HG02943 (cell line): ENCODE results near the gene SNX14.
"Not testable (repeated sequence)": the region's sequence is repeated elsewhere in the genome, so short reads cannot be mapped to it uniquely, and the experiment has no call there.

Experiments used
- ATAC-seq: cut with Tn5 transposase; IDR thresholded peaks from one replicate; pipeline ENCODE4 v1.9.1; 2021; ENCODE audit warnings: mild to moderate bottlenecking, low read depth, moderate library complexity; ENCODE audit not compliant: unreplicated experiment

SNX14 gene, protein sequence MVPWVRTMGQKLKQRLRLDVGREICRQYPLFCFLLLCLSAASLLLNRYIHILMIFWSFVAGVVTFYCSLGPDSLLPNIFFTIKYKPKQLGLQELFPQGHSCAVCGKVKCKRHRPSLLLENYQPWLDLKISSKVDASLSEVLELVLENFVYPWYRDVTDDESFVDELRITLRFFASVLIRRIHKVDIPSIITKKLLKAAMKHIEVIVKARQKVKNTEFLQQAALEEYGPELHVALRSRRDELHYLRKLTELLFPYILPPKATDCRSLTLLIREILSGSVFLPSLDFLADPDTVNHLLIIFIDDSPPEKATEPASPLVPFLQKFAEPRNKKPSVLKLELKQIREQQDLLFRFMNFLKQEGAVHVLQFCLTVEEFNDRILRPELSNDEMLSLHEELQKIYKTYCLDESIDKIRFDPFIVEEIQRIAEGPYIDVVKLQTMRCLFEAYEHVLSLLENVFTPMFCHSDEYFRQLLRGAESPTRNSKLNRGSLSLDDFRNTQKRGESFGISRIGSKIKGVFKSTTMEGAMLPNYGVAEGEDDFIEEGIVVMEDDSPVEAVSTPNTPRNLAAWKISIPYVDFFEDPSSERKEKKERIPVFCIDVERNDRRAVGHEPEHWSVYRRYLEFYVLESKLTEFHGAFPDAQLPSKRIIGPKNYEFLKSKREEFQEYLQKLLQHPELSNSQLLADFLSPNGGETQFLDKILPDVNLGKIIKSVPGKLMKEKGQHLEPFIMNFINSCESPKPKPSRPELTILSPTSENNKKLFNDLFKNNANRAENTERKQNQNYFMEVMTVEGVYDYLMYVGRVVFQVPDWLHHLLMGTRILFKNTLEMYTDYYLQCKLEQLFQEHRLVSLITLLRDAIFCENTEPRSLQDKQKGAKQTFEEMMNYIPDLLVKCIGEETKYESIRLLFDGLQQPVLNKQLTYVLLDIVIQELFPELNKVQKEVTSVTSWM

DNA sequence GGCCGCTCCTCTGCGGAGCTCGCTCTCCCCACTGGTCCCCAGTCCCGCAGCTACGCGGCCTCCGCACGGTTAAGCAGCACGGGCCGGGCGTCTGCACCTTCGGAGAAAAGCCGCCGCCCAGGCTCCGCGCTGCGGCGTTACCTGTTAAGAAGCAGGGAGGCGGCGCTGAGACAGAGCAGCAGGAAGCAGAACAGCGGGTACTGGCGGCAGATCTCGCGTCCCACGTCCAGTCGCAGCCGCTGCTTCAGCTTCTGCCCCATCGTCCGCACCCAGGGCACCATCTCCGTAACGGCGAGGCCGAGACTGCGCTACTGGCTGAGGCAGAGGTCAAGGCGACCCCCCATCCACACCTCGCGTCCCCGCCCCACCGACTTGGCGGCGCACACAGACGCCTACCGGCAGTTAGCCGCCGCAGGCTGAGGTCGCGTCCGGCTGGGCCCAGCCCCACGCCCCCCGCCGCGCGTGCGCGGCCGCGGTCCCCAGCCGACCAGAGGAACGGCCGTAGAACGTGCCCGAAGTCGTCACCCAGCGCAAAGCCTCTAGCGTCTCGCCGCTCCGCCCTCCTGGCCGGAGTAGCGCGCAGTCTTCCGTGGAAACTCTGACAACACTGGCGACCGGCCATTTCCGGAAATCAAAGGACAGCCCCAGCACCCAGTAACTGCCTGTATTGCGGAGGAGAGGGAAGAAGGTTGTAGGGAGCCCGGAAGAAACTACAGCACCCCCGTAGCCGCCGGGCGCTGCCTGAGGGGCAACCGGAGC lies at the start of gene SNX14:
Gene SNX14, minus strand, starts transcription at position 421 of the 759 bp plus-strand sequence. Its CDS starts 140 bp downstream, at position 281.
- peak; percentile 91 for ATAC-seq

DNA sequence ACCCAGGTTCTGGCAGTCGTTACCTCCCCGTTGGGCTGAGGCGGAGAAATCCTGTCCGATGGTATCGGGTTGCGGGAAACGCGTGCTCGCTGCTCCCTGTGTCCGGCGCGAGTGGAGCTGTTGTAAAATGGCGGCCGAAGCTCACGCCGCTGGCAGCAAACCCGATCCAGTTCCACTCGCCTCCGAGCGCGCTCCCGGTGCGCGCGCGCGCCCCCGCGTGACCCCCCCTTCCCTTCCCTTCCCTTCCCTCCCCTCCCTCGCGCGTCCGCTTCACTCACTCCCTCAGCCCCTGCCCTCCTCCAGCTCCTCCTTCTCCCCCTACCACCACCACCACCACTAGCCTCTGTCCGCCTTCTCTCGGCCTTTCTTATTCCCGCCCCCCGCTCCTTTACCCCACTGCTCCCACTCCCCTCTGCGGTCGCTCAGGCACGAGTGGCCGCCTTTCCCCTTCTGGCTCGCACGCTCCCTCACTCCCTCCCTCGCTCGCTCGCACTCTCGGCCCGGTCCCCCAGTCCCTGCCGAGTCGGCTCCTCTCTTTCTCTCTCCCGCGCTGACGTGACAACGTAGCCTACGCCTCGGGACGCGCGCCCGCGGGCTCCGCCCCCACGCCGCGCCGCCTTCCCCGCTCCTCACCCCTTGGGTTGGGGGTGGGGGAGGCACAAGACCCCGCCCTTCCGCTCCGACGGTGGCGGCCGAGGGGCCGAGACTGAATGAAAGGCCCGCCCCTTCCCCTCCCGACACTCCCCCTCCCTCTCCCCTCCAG lies 49.3 kb upstream of the SNX14 start, which contains the start of gene SYNCRIP:
Gene SYNCRIP, minus strand, starts transcription at position 113 of the 763 bp plus-strand sequence. CDS start 1,447 bp downstream, outside the sequence.
- ATAC-seq = peak; percentile 72

DNA sequence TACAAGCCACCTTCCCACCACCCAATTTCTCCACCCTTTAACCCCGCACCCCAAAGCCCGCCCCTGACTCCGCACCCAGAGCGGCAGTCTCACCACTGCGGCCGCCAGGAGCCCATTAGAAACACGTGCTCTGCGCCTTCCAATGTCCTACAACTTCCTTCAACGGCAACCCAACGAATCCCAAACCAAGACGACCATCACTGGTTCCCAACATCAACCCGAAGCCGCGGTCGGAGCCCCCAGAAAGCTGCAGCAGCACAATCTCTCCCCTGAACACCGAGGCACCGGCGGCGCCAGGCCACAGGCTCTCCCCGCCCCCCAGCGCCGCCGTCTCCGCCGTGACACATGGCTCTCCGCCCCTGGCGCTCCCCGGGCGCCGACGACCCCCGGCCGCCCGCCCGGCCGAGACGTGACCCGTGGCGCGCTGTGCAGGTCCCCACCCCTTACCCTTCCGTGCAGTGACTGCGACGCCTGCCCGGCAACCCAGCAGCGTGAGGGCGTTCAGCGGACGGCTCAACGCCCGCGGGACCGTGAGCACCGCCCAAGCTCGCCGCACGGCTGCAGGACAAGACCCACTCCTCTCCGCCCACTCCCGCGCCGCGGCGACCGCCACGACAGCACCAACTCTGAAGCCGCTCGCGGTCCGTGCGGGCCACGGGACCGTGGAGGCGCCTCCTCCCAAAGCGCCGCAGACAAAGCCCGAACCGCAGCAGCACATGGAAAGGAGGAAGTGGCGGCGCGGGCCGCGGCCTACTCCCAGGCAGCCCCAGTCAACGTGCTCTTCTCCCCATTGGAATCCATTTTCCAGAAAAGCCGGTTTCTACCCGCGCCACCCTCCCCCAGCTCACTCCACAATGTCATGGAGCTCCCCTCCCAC lies 48.5 kb upstream of the SNX14 start:
- ATAC-seq = no peak

DNA sequence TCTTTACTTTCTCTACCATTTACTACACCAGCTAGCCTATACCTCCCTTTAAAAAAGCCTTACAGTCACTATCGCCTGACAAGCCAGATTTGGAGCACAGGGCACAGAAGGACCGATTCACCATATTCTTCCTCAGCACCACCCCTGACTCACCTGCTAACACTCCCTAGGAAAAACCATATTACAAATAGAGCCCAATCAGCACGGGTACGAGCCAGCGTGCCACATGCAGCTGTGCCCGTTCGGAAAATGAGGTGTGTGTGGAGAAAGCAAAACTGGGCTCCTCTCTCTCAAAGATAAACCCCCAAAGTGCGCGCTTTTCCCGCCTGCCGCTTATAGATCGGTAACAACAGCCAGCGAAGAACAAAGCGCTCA lies 47.9 kb upstream of the SNX14 start:
- ATAC-seq = no peak

DNA sequence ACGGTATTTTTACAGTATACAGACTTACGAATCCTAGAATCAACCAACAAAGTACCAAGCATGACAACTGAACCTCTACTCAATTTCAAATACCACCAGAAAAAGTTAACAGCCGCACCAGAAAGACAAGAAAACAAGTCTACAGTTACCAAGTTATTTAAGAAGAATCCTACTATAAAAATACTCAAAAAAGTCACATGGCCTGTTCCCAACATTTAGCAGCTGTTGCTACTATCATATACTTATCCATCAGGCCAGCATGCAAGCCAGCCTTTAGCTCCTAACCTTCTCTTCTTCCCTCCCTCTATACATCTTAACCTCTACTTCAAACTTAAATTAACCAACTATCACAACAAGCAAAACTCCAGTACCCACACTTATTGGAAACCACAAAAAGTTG lies 47.2 kb upstream of the SNX14 start:
- ATAC-seq = no peak

DNA sequence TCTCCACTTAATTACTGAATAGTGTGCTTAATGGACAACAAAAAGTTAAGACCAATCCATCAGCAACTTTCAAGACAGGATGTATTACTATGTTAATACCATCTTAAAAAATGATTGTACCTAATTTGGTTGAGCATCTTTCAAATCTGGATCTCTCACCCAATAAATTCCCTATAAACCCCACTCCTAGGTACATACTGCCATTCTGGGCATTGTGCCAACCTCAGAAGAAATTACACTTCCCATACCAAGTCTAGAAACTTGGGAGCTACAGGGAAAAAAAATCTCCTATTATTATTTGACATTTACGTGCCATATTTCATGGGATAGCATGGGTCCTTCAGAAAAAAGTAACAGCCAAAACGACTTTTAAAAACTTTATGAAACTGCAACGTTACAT lies 43.9 kb upstream of the SNX14 start:
- ATAC-seq = no peak

DNA sequence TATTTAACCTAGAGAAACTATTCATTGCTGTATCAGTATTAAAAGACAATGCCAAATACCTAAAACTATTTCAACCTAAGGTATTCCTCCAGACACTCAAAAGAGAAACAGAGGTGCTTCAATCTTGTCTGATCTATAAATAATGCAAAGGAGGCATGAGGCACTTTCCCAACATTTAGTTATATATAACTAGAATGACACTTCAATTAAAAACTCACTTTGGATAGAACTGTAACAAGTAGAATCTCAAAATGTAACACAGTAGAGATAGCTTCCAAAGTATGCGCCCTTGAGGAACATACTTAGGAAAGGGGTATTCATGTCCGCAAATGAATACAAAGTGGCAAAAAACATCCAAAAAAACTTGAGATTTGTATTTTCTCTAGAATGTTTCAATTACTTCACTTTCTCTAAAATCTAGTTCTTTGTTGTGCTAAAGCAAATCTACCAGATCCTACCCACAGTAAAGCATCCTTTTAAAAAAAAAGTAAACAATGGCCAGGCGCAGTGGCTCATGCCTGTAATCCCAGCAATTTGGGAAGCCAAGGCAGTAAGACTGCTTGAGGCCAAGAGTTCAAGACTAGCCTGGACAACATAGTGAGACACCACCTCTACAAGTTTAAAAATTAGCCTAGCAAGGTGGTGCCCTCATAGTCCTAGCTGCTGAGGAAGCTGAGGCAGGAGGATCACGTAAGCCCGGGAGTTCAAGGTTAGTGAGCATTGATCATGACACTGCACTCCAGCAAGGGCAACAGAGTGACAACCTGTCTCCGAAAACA lies 38.7 kb upstream of the SNX14 start:
- no peak for ATAC-seq

DNA sequence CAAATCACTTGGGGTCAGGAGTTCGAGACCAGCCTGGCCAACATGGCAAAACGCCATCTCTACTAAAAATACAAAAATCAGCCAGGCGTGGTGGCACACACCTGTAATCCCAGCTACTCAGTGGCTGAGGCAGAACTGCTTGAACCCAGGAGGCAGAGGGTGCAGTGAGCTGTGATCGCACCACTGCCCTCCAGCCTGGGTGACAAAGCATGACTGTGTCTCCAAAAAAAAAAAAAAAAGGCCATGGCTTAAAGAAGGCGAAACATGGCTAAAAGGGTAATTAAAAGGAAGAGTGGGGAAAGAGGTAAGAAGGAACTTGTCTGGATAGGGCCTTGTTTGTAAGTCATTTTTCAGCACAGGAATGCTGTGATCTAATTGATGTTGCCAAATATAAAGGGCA lies 37.5 kb upstream of the SNX14 start:
- ATAC-seq = not testable (repeated sequence)

DNA sequence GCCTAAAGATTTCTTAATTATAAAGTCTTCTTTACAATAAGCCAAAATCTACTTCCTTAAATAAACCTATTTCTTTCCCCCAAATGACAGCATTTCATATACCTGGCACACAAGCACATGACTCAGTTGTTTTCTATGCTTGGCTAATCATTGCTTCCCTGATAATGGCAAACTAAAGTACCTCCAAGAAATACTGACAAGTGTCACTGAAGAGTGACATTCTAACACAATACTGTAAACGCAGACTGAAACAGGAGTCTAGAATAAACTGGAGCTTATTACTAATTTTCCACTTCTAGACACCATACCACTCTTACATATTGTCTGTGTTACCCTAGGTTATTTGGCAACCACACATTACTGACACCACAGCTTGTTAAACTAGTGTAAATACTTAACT lies 34.7 kb upstream of the SNX14 start:
- no peak for ATAC-seq

DNA sequence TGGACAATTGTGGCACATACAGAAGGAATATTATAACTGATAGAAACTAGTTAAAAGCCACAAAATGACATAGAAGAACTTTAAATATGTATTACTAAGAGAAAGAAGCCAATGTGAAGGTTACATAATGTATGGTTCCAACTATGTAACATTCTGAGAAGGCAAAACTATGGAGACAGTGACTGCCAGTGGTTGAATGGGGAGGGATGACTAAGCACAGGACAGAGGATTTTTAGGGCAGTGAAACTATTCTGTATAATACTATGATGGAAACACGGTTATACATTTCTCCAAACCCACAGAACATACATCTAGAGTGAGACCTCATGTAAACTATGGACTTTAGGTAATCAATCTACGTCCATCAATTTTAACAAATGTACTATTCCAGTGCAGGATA lies 26.6 kb upstream of the SNX14 start:
- ATAC-seq = no peak

DNA sequence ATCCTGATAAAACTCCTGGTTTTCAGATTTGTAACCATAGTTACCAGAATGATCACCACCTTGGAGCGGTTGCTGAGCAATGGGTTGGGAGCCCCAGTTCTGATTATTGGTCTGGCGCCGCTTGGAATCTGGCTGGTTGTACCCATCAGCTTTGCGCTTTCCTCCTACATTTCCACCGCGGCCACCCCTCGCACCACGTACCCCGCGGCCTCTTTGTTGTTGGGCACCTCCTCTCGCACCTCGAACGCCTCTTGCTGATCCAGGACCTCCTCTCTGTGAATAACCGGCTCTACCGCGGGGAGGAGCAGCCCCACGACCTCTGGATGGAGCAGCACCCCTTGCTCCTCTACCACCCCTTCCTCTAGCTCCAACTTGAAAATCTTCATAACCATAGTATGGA lies 21.1 kb upstream of the SNX14 start:
- no peak for ATAC-seq

DNA sequence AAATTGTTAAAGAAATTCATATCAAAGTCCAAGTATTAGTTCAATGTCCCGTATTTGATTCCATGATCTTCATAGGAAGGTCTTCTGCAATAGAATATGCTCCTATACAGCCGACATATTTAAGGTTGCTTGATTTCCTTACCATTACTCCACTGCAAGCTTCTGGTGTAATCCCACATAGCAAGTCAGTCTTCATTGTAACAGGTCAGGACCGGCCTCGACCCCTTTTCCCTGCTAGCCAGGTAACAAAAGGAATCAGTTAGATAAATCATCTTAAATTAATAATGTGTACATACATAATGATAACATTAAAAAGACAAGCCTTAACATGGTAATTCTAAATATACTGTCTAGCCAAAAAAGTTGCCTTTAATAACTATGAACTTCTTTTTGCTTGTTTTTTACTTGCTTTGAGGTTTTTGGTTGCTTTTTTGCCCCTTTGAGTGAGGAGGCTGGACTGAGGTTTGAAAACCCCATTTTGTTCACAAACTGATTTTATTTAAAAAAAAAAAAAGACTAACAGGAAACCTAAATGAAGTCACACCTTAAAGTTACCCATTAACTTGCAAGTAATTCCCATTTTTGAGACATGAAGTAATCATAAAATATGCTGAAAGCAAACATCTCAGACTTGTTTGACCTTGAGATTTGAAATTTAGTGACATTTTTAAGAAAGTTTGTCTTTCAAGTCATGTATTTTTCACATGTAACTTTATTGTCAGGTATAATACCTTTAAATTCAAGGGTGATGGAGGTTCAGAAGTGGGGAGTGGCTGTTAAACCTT lies 19.2 kb upstream of the SNX14 start:
- no peak for ATAC-seq

DNA sequence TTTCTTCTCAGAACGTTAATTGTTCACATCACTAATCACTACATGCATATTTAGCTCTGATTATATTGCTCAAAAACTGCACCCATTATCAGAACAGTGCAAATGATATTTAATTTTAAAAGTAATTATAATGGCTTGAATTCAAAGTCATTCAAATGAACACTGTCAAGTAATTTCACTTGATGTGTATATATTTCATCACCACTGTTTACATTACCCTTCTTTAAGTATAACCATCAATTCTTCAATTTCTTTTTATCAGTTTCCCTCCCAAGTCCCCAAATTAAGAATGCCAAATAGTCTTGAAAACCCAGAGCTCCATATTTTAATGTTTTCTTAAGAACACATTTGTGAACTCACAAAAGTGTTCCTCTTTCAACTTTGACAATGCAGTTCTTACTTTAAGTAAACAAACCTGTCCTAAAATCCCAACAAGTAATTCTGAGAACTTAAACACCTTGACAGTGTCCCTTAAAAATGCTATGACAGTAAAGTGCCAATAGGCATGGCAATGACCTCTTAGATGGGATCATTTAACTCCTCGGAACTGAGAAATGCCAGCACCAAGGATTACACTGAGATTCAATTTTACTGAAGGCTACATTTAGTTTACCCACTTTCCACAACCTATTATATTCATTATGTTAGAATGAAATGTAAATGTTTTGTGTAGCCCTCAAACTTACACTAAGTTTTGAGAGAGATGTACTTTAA lies 16.7 kb upstream of the SNX14 start:
- ATAC-seq = no peak

DNA sequence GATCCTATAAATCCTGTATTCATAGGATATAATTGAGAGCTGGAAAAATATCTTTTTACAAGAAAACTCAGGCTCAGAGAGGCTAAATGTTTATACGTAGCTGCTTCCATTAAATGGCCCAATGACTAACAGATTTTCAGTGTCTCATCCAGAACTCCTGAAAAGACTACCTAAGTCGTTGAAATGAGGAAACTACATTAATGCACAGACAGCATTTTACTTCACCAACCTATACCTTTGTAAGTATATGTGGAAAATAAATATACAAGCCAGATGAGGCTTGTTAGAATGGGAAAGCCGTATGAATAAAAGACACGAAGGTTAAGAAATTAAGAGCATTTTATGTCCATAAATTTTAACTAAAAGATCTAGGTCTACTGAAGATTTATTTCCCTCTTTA lies 8.4 kb upstream of the SNX14 start:
- no peak for ATAC-seq

DNA sequence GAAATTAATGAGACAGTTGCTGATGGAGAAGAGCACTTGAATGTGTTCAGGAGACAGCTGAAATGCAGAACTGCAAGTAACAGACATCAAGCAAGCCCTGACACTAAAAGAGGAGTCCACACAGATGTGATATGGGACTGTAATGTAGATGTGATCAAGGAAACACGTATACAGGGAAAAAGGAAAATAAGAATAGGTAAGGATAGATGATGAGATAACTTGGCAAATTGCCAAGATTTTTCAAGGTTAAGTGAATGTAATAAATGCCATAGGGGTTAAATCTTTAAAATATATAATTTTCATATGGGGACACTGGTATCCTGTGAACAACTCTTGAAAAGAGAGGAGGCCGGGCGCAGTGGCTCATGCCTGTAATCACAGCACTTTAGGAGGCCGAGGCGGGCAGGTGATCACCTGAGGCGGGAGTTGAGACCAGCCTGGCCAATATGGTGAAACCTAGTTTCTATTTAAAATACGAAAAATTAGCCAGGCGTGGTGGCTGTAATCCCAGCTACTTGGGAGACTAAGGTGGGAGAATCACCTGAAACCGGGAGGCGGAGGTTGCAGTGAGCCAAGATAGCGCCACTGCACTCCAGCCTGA lies 7.2 kb upstream of the SNX14 start:
- ATAC-seq = no peak

DNA sequence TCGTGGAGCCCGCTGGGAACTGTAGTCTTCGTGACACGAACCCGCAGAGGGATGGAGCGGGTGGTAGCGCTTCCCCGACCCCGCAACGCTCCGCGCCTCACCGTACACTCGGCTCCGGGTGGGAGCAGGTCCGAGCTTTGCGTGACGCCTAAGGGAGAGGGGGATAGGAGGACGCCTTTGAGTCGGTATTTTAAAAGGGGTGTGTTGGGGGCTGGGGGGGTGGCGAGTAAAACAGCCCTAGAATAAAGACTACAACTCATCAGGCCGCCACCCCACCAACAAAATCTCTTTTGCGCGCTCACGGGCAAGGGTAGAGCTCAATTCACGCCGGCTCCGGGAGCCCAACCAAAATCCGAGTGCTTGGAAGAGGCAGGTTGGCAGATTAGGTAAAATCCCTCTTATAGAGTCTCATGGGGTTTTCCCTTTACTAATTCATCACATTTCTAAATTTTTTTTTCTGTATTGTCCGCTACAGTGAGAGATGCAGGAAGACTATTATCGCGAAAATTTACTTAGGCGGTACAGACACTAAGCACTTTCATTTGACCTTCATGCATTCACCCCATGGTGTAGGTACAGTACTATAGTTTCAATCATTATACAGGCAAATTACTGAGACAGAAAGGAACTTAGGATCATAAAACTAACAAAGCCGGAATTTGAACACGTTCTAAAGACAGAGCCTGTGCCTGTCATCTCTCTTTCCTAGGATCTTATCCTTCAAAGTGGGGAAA lies 706 bp upstream of the SNX14 start:
- ATAC-seq = peak; percentile 10
